GM21515 (cell line): ENCODE results near the gene SLC38A8.
A peak's percentile ranks its signal among the peaks of the same experiment; 100 is the strongest.

ENCODE experiments used
- ATAC-seq: cut with Tn5 transposase; IDR thresholded peaks from one replicate; pipeline ENCODE4 v1.9.1; 2021; ENCODE audit not compliant: unreplicated experiment

Gene SLC38A8

DNA sequence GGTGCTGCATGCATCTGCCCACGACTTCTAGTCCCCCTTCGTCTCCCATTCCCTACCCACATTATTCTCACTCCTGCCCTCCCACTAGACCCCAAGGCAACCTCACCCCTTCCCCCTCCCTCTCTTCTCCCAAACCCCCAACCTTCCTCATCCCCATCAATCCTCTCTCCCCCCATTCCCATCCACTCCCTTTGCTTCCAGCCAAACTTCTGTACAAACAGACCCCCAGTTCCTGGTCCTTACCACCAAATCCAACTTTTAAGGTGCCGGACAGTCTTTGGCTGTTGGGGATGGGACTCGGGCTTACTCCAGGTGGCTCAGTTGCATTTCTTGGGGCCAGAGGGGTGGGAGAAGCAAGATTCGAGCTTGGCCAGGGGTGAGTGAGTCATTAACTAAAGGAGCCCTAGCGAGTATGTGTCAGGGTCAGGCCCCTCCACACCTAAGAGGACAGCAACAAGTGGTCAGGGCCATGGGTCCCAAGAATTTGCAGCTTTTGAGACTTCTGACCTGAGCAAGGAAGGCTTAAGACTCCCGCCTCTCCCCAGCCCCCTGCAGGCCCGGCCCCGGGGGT lies at the start of gene SLC38A8:
Gene SLC38A8 (minus strand): TSS at position 488 of the 571 bp plus-strand sequence. CDS start 638 bp downstream, outside the sequence.
- ATAC-seq, result no peak

DNA sequence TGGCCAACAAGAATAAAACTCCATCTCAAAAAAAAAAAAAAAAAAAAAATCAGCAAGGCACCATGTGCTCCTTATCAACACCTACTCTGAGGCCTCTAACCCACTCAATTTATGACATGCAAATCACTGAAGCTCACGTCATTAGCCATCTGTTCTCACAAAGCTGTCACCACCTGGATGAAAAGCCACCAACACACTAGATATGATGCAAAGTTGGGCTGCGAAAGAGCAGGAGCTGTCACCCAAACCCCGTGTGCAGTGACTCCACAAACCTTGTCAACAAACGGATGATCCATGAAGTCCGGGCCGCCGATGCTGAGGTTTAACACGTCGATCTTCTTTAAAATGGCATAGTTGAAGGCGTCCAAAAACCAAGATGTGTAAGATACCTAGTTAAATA lies 48.9 kb upstream of the SLC38A8 start:
- no peak for ATAC-seq

DNA sequence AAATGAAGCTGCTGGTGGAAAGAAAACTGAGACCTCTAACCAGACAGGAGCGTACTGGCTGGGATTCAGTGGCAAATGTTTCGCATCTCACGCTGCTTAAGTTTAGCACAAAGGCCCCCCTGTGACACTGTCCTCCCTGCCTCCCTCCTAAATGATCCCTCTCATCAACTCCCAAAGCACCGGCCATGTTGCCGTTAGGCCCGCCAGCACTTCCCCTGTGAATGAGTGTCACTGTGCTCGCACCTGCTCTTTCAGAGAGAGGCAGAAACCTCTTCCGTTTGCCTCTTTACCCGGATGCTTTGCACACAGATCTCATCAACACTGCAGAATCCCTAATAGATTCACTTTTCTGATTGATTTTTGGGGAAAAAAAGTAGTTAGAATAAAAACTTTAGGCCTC lies 47.6 kb upstream of the SLC38A8 start:
- ATAC-seq, result no peak

DNA sequence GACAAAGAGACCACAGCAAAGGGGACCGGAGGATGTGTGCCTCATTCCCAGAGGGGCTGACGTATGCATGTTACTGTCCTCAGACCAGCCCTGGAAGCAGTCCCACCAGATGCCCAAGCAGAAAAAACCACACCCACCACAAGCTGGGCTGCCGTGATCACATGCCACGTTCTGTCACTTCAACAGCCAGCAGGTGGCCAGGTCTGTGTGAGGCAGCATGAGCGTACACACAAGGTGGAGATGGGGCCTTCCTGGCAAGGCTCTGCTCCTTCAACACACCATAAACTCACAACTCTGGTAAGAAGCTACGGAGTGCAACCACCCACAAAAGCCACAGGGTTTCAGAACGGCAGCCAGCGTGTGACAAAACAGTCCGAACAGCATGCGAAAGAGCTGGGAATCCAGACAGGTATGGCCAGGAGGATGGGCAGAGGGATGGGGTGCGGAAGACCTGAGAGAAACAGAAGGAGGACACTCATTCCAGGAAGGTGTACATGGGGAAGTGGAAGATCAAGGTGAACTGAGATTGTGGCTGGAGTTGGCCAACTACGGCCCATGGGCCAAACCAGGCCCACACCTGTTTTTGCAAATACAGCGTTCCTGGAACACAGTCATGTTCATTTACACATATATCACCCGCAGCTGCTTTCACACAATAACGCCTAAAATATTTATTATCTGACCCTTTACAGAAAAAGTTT lies 46.2 kb upstream of the SLC38A8 start:
- ATAC-seq, result peak; percentile 74

DNA sequence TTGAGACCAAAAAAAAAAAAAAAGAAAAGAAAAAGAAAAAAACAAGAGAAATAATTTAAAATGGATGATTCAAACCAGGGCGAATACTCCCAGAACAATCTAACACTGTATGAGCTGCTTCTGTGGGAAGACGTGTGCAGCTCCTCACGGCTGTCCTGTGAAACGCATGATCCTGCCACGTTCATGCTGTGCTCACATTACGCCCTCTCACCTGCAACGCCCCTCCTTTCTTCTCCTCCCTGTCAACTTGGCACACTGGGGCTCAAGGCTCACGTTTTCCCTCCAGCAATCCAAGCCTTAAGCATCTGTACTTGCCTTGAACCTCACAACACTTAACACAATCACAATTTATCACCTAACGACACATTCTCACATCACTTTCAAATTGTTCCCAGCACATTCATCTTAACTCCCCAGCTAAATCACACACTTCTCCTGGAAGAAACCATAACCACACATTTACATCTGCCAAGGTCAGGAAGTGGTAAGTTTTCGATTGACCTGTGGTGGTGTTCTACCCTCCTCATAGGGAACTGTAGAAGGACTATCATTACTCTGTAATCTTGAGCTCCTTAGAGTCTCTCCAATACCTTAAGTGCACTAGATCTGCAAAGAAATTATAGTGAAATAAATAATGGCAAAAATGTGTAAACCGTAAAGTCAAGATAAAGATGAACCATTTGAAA lies 45.0 kb upstream of the SLC38A8 start:
- no peak for ATAC-seq

DNA sequence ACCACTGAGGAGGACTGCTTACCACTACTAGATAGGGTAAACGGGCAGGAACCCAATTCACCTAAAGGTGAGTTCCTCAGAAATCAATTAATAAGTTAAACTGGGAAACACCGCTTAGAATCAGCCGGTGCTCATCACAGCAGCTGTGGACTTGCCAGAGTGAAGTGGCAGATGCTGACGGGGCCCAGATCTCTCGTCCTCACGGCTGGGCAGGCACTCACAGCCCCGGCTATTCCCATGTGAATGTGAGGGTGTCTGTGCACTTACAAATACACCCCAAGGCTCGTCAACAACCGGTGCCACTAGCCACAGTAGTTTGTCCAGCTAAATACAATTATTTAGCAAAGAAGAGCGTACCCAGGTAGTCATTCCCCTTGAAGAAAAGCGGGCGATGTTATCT lies 44.4 kb upstream of the SLC38A8 start:
- no peak for ATAC-seq

DNA sequence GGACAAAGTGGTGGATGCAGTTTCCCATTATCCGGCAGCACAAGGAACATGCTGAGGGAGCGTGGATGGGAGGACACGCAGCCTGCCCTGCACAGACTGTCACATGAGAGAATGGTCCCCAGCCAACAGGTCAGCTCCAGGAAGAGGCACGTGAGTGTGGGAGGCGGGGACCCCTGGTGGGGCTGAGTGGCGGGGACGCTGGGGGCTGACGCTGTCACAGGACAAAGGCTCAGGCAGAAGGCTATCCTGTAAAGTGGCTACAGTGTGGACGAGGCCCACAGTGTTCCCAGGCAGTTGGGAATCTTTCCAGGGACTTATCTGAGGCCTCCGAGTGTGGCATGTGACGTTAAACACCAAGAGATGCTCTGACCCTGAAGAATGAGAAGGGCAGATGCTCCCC lies 43.7 kb upstream of the SLC38A8 start:
- ATAC-seq, result no peak

DNA sequence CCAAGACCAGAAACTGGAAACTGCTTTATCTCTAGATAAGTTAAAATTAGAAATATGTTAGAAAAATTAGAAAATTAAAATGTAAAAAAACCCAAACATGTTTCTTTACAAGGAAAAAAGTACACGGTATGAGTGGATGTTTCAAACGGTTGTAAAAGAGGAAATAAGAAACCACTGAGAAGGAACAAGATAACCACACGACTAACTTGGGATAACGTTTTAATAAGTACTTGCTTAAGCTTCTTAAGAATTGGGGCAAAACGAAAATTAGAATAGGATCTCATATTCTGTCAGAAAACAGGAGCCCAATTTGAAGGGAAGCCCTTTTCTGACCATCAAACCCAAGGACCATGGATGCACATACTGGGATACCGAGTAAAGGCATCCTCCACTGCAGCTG lies 43.2 kb upstream of the SLC38A8 start:
- ATAC-seq, result no peak

DNA sequence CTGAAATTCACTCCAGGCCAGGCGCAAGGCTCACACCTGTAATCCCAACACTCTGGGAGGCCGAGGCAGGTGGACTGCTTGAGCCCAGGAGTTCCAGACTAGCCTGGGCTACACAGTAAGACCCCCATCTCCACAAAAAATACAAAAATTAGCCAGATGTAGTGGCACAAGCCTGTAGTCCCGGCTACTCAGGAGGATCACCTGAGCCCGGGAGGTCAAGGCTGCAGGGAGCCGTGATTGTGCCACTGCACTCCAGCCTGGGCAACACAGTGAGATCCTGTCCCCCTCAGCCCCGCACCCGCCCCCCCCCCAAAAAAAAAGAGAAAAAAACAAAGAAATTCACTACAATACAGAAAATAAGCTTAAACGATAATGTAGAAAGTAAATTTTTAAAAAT lies 42.7 kb upstream of the SLC38A8 start:
- no peak for ATAC-seq

DNA sequence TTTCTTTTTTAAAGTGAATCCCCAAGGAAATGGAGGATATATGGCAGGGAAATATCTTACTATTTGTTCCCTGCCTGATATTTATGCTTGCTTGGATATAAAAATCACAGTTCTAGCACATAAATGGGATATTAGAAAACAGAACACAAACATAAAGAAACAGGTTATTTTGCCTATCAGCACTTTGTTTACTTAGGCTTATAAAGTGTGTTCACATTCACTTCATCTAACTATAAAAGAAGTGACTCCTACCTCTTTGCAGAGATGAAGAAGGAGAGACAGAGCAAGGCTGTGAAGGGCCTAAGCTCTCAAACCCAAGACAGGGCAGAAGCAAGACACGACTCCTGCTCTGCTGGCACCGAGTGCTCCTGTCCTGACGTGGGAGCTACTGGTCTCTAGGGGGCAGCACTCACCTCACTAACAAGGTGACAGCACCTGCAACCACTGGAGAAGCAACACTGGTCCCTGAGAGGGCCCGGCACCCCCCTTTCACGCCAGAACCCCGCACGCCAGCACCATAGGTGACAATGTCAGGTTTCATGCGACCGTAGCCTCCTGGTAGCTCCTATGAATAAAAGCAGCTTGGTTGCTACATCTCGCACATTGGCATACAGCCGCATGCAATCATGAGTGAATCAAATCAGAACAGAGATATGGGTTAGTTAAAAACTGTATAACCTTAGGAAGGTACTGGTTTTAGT lies 42.1 kb upstream of the SLC38A8 start:
- ATAC-seq, result no peak

DNA sequence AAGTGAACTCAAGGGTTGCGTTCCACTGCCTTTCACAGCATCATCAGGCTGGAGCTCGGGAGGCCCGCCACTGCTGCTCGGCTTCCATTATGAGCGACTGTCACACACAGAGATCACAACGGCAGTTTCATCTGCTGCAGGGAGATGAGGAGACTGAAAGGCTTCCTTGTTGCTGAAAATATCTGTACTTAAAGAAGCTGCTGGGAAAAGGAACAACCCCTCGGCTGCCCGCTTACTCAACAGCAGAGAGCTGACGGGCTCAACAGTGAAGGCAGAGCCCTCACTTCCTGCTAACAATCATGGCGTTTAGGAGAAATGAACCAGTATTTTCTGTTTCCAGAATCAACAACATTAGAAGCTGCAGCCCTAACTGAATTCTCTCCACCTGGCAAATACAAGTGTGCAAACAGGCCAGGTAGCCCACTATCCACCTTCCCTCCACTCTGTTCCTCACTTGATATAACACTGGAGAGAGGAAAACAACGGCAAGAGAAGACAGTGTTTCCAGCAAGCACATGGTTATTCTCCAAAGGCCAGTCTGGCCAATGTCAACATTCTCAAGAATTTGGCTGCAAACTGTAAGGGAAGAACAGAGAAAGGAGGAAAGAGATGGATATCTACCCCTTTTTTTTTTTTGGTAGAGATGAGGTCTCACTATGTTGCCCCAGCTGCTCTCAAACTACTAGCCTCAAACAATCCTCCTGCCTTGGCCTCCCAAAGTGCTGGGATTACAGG lies 40.4 kb upstream of the SLC38A8 start:
- ATAC-seq, result no peak

DNA sequence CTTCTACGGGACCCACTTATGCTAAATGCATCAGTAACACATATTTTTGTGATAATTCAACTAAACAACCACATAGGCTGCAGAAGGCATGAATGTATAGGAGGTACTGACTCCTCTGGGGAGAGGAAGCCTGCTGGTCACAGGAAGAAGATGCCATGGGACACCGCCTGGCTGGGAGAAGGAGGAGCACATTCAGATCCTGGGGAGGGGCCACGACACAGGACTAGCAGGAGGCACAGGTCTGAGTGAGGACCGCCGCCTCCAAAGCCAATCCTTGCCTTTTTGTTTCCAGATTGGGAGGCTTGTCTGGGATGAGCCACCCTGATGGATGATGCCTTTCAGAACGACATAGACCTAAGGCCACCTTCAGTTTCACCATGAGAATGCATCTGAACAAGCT lies 39.5 kb upstream of the SLC38A8 start:
- no peak for ATAC-seq

DNA sequence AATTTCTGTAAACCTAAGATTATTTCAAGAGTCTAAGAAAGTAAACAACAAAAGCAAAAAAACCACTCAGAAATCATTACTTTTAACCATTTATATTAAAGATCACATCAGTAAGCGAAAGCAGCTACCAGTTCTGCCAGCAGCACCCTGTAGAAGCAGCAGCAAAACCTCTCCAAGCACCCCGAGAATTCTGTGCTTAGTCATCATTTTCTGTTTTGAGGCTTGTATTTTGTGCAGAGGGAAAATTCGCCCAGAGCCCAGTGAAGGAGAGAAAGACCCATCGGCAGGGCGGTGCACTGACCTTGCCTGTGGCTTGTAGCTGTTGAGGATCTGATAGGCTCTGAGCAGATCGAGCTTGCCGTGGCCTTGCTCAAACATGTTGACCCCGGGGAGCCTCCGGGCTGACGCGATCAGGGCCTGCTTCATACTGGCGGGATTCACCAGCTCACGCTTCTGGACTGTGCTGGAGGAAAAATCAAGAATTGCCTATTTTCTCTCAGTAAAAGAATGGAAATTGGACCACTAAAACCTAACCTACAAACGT lies 38.9 kb upstream of the SLC38A8 start:
- no peak for ATAC-seq

DNA sequence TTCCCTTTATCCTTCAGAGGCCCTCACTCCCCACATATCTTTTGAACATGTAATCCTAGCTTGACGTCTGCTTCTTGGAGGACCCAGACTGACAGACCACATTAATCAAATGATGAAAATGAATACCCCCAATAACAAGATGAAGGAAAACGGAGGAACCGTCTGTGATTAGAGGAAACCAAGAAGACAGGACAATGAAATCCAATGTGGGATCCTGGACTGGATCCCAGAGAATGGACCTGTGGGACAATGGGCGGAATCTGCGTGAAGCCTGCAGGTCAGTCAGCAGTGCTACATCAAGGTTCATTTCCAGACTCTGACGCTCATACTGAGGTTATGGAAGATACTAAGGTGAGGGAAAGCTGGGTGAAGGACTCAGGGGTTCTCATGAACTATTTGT lies 38.2 kb upstream of the SLC38A8 start:
- ATAC-seq, result no peak

DNA sequence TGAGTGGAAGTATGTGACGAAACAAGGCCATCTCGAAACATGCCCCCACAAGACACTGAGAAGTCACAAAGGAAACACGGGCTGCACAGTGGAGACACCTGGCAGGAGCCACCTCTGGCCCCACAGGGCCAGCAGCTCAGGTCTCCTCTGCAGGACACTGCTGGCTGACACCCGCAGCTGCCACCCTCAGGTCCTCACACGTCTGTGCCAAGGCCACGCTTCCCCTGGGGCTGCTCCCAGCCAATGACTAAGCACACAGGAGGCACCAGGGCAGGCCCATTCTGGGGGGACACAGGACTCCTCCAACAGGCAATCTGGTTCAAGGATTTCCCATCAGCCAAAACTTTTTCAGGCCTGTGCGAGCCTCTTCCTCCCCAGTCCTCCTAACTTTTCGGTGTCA lies 37.8 kb upstream of the SLC38A8 start:
- ATAC-seq, result no peak

DNA sequence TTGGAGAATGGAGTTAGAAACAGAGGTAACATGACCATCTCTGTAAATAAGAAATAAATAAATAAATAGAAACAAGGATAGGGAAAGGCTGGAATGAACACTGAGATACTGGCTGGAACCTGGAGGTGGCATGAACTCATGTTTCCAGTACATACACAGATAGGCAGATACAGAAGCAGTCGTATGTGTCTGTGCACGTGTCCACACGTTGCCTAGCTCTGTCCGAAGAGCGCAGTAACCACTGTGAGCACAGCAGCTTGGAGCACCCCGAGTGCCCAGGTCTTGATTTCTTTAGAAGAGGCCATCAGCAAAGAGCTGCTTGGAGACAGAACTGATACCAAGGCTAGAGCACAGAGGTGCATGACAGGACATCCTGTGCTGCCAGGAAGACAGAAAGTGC lies 37.1 kb upstream of the SLC38A8 start:
- no peak for ATAC-seq

DNA sequence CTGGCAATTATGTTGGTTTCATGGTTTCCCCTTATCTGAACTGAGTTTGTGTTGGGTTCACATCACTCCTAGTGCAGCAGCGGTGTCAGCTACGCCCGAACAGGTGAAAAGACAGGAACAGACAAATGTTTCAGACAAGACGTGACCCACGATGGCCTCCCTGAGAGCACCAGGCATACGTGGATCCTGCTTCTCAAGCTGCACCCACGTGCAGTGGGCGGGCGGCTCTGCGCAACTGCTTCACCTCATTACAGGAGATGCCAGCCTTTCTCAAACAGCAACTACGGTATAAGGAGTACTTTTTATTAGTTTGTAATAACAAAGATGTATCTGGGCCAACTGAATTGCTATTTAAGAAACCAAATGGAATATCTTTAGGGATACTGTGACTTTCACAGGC lies 32.8 kb upstream of the SLC38A8 start:
- no peak for ATAC-seq

DNA sequence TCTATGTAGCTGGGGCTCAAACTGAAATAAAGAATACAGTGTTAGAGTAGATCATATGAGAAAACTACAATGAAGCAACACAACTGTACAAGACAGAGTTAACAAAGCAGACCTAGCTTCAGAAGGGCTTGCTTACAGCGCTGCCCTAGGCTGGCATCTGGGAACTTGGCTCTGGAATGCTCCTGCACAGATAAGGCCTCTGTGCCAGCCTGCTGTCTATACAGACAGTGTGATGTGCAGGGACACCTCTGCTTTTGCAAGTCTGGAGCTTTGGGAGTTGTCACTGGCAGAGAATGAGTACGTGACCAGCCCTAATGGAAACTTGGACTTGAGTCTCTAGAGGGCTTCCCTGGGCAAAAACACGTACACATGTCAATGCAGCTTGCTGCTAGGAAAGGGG lies 32.1 kb upstream of the SLC38A8 start:
- no peak for ATAC-seq

DNA sequence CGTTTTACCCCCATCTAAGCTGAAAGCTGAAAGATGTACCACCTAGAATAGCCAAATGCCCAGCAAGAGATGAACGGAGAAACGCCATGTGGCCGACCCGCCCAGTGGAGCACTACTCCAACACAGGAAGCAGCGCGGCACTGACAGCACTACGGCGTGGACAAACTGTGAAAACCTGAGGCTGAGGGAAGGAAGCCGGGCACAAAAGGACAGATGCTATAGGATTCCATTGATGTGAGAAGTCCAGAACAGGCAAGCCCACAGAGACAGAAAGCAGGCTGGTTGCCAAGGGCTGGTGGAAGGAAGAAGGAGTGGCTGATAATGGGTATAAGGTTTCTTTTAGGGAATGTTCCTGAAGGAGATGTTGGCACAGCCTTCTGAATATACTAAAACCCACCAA lies 29.4 kb upstream of the SLC38A8 start:
- ATAC-seq, result no peak

DNA sequence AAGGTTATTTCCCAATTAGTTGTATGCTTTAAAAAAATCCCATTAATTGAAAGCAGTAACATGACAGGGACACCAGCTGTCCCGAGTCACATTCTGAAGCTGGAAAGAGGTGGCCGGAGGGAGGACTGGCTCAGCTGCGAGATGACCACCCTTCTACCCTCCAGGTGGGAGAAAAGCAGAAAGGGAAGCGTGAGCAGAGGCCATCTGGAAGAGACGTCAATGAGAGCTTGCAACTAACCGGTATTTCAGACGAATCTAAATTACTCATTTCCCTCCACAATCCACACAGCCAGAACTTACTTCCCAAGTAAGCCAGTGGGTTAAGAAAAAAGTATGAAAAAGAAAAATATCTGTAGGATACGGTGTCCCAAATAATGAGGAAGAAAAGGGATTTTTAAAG lies 28.5 kb upstream of the SLC38A8 start:
- ATAC-seq, result no peak

DNA sequence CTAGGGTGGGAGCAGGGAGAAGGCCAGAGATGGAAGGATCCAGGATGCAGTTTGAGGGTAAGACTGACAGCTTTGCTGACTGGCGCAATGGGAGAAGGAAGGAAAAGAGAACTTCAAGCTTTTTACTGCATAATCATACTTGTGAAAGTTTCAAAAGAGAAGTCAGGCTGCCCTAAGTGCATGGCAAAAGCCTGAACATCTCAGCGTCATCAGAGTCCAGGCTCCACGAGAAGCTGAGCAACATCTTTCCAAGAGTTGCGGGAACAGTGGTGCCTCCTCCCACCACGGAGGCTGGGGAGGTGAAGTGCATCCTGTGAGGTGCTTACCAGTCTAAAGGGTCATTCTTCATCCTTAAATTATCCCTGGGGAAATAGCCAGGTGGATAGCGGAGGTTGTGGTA lies 26.9 kb upstream of the SLC38A8 start:
- ATAC-seq, result no peak
